ENCODE measurements around the gene SERINC5. TPM values are rescaled to one million over a fixed set of nuclear protein-coding genes. Genes with fewer than 3 reads are reported as not detected.

The SERINC5 gene
- total RNA-seq, 1 experiment from 2014 or later: 52.3 TPM

GRCh38 chr5:80277191-80277590, 21.3 kb upstream of the SERINC5 start:
- no peaks in the 10 kb centered on the region for H3K36me3 Mint-ChIP-seq (ENCODE audit: insufficient read depth in 1 of 3, low read depth in 3 of 3)
- H2BK20ac ChIP-seq (ENCODE audit: low read depth, low read length, poor library complexity, severe bottlenecking): no peak overlapping the region
- H2BK15ac ChIP-seq (ENCODE audit: low read depth, low read length): no peak overlapping the region
- no peak overlapping the region; a peak in 2 of 7 replicates for H3K27ac Mint-ChIP-seq
- H3K14ac ChIP-seq (ENCODE audit: insufficient read depth, low read length): no peak overlapping the region
- no peaks in the 10 kb centered on the region for H3K27me3 ChIP-seq (ENCODE audit: insufficient read depth, low read length)
- H3K9me3 Mint-ChIP-seq: no peaks in the 10 kb centered on the region
- no peaks in the 10 kb centered on the region for H3K79me2 ChIP-seq (ENCODE audit: insufficient read depth, low read length)
- H2AFZ ChIP-seq (ENCODE audit: low read length): no peak overlapping the region
- no peaks in the 10 kb centered on the region for H3K9me3 ChIP-seq (ENCODE audit: control insufficient read depth, low read depth, low read length)
- H3K4me3 Mint-ChIP-seq: no peak overlapping the region
- no peaks in the 10 kb centered on the region for H3K4me1 Mint-ChIP-seq
- no peaks in the 10 kb centered on the region for H3K27me3 Mint-ChIP-seq (ENCODE audit: low read depth)
- no peak overlapping the region for H3K4me2 ChIP-seq (ENCODE audit: insufficient read depth, insufficient read length, low read length)
- no peaks in the 10 kb centered on the region for H3K23me2 ChIP-seq (ENCODE audit: insufficient read length, low read depth, low read length, poor library complexity, severe bottlenecking)
- no peak overlapping the region for H3K9ac ChIP-seq (ENCODE audit: extremely low read depth, insufficient read length, low read length)
- no peak for TF ChIP-seq CTCF (conservative IDR thresholded peaks at IDR 0.05)
- no peaks in the 10 kb centered on the region for H3K79me1 ChIP-seq (ENCODE audit: insufficient read depth, low read depth, low read length, poor library complexity, severe bottlenecking)
- no peak overlapping the region for H3K23ac ChIP-seq (ENCODE audit: insufficient read length, low read depth, low read length)
- WGBS (ENCODE audit: extremely low coverage, insufficient read length, low lambda C conversion rate): no CpG with 5 or more reads among the region's 2 CpGs
- H3T11ph ChIP-seq (ENCODE audit: low read length): no peak overlapping the region
- H2BK120ac ChIP-seq (ENCODE audit: low read depth, low read length, poor library complexity, severe bottlenecking): no peak overlapping the region
- no peaks in the 10 kb centered on the region for H3K4me1 ChIP-seq (ENCODE audit: insufficient read depth, low read length)
- H3K4ac ChIP-seq (ENCODE audit: low read depth, low read length): no peak overlapping the region
- no peak overlapping the region for H4K8ac ChIP-seq (replicated peaks; ENCODE audit: insufficient read length, low read depth, low read length)
- H4K5ac ChIP-seq (ENCODE audit: insufficient read length, low read depth, low read length): no peak overlapping the region
- H3K27ac ChIP-seq (ENCODE audit: insufficient read length, low read depth, low read length): no peak overlapping the region
- H4K91ac ChIP-seq (ENCODE audit: insufficient read length, low read depth, low read length): no peak overlapping the region
- H3K56ac ChIP-seq (ENCODE audit: insufficient read length, low read depth, low read length): no peak overlapping the region
- no peak overlapping the region for H2BK12ac ChIP-seq (ENCODE audit: insufficient read length, low read depth, low read length)
- H4K20me1 ChIP-seq (ENCODE audit: control insufficient read depth, insufficient read depth, insufficient read length): no peaks in the 10 kb centered on the region
- no peak overlapping the region for H3K18ac ChIP-seq (ENCODE audit: insufficient read length, low read depth, low read length)
- no peak overlapping the region for H2BK5ac ChIP-seq (ENCODE audit: insufficient read length, low read length)
- no peak overlapping the region for H2AK5ac ChIP-seq (ENCODE audit: insufficient read length, low read length)
- no peak for DNase-seq

Measured in H9 (cell line).